Mesothelial cell of epicardium (in vitro differentiated cells): ENCODE data around the gene TEX11. TPM values are rescaled to one million over a fixed set of nuclear protein-coding genes. Genes with fewer than 3 reads are reported as not detected.

Source experiments
- DNase-seq, 2 experiments: peaks; one replicate each; pipeline ENCODE4 v3.0.0; 2021; ENCODE audit warnings: low spot score in 2 of 2; ENCODE audit not compliant: unreplicated experiment in 2 of 2
- H3K27ac Mint-ChIP-seq: 2 replicates; pipeline ENCODE4 v1.8.0; 2021; ENCODE audit warnings: mixed read lengths
- H3K27me3 Mint-ChIP-seq: 2 replicates; pipeline ENCODE4 v1.8.0; 2021; ENCODE audit warnings: low read depth, mixed read lengths
- H3K36me3 Mint-ChIP-seq: 2 replicates; pipeline ENCODE4 v1.8.0; 2021; ENCODE audit warnings: mixed read lengths
- H3K4me1 Mint-ChIP-seq: 2 replicates; pipeline ENCODE4 v1.8.0; 2021; ENCODE audit warnings: mixed read lengths
- H3K4me3 Mint-ChIP-seq: 2 replicates; pipeline ENCODE4 v1.8.0; 2021; ENCODE audit warnings: mild to moderate bottlenecking, moderate library complexity, mixed read lengths
- H3K9me3 Mint-ChIP-seq: 2 replicates; pipeline ENCODE4 v1.8.0; 2021; ENCODE audit warnings: mixed read lengths
- CTCF ChIP-seq: fragments of 200-600 bp; sonication (generic); IDR thresholded peaks from one replicate; pipeline ENCODE4 v1.5.0; 2021; ENCODE audit warnings: antibody characterized with exemption; ENCODE audit not compliant: unreplicated experiment
- total RNA-seq: library from RNA; stranded (reverse); gene quantifications from 3 replicates; pipeline ENCODE4 v1.2.1, GENCODE V29; 2021

TEX11 gene
- total RNA-seq, 1 donor from 2014 or later: not detected

- peaks cover 10% of the 10 kb centered on the region for H3K36me3 Mint-ChIP-seq
These were observed 403.6 kb downstream of the TEX11 start for GRCh38 chrX:70504772-70505450.

GRCh38 chrX:70500826-70501225 is 407.7 kb downstream of the TEX11 start:
- Mint-ChIP-seq H3K27me3 (no peaks in the 10 kb centered on the region), H3K36me3 (peaks cover 19% of the 10 kb centered on the region), H3K4me1 (no peaks in the 10 kb centered on the region), H3K4me3 (no peak overlapping the region), H3K9me3 (peaks cover 7% of the 10 kb centered on the region), H3K27ac (no peak overlapping the region)
- TF ChIP-seq CTCF: no peak
- no peak for DNase-seq

More at GRCh38 chrX:70504772-70505450, 403.6 kb downstream of the TEX11 start:
- Mint-ChIP-seq H3K27ac (no peak overlapping the region), H3K9me3 (peaks cover 14% of the 10 kb centered on the region), H3K4me1 (peaks cover 7% of the 10 kb centered on the region), H3K4me3 (no peak overlapping the region), H3K27me3 (no peaks in the 10 kb centered on the region)
- no peak for TF ChIP-seq CTCF
- no peak for DNase-seq

- no peak for TF ChIP-seq CTCF
- Mint-ChIP-seq H3K4me1 (no peaks in the 10 kb centered on the region), H3K9me3 (peaks cover 7% of the 10 kb centered on the region), H3K36me3 (peaks cover 25% of the 10 kb centered on the region), H3K27ac (no peak overlapping the region), H3K27me3 (no peaks in the 10 kb centered on the region), H3K4me3 (no peak overlapping the region)
- DNase-seq: no peak
These were observed 410.4 kb downstream of the TEX11 start for GRCh38 chrX:70498129-70498528.

- DNase-seq: no peak
- TF ChIP-seq CTCF: no peak
- Mint-ChIP-seq H3K4me1 (no peaks in the 10 kb centered on the region), H3K4me3 (no peak overlapping the region), H3K9me3 (peaks cover 7% of the 10 kb centered on the region), H3K27ac (no peak overlapping the region), H3K27me3 (no peaks in the 10 kb centered on the region), H3K36me3 (peaks cover 24% of the 10 kb centered on the region)
These were observed 411.5 kb downstream of the TEX11 start for GRCh38 chrX:70497026-70497425.

GRCh38 chrX:70496491-70496890 is 412.0 kb downstream of the TEX11 start:
- Mint-ChIP-seq H3K9me3 (peaks cover 7% of the 10 kb centered on the region), H3K36me3 (peaks cover 27% of the 10 kb centered on the region), H3K4me1 (no peaks in the 10 kb centered on the region), H3K27ac (no peak overlapping the region), H3K4me3 (no peak overlapping the region), H3K27me3 (no peaks in the 10 kb centered on the region)
- no peak for TF ChIP-seq CTCF
- DNase-seq: no peak
